Peyer's patch (tissue), 4 donors: ENCODE measurements around the gene COPS2.

Source experiments
- POLR2A ChIP-seq, 2 donors: fragments of 450-650 bp; IDR thresholded peaks; one replicate each; pipeline ENCODE4 v1.5.1; 2017; ENCODE audit warnings: antibody characterized with exemption in 2 of 2, mild to moderate bottlenecking in 2 of 2, moderate library complexity in 2 of 2
- TF ChIP-seq, protein P1 (sequence below), 6 experiments: fragments of 450-650 bp in 4 of 6; fragments of 200-600 bp in 2 of 6; sonication (generic) in 1 of 6; IDR thresholded peaks; one replicate each; pipeline ENCODE4 v1.5.1; 2017 to 2019; ENCODE audit warnings: antibody characterized with exemption in 6 of 6, mild to moderate bottlenecking in 3 of 6, moderate library complexity in 1 of 6

DNA sequence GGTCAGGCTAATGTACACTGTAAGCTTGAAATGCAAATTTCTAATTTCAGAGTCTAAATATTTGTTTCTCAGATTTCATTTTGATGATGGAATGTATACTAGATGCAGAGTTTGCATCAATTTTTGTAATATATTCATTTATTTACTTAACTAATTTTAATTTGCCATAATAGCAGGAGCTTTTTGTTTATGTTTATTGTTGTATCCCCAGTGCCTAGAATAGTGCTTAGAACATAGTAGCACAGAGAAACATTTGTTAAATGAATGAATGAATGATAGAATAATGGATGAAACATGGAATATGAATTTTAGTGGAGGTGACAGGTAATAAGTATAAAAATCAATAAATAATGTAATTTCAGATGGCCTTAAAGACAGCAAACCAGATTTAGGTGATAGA, 9.5 kb upstream of the COPS2 start:
- TF ChIP-seq, protein P1, sequence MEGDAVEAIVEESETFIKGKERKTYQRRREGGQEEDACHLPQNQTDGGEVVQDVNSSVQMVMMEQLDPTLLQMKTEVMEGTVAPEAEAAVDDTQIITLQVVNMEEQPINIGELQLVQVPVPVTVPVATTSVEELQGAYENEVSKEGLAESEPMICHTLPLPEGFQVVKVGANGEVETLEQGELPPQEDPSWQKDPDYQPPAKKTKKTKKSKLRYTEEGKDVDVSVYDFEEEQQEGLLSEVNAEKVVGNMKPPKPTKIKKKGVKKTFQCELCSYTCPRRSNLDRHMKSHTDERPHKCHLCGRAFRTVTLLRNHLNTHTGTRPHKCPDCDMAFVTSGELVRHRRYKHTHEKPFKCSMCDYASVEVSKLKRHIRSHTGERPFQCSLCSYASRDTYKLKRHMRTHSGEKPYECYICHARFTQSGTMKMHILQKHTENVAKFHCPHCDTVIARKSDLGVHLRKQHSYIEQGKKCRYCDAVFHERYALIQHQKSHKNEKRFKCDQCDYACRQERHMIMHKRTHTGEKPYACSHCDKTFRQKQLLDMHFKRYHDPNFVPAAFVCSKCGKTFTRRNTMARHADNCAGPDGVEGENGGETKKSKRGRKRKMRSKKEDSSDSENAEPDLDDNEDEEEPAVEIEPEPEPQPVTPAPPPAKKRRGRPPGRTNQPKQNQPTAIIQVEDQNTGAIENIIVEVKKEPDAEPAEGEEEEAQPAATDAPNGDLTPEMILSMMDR (IDR thresholded peaks at IDR 0.05): no peak
- no peak for TF ChIP-seq POLR2A (IDR thresholded peaks at IDR 0.05)
